HG03460 (cell line): ENCODE results near the gene FURIN.
"Not testable (repeated sequence)": the region's sequence is repeated elsewhere in the genome, so short reads cannot be mapped to it uniquely, and the experiment has no call there.

Source experiments
- ATAC-seq: cut with Tn5 transposase; IDR thresholded peaks from one replicate; pipeline ENCODE4 v1.9.1; 2021; ENCODE audit not compliant: unreplicated experiment

Gene FURIN

DNA sequence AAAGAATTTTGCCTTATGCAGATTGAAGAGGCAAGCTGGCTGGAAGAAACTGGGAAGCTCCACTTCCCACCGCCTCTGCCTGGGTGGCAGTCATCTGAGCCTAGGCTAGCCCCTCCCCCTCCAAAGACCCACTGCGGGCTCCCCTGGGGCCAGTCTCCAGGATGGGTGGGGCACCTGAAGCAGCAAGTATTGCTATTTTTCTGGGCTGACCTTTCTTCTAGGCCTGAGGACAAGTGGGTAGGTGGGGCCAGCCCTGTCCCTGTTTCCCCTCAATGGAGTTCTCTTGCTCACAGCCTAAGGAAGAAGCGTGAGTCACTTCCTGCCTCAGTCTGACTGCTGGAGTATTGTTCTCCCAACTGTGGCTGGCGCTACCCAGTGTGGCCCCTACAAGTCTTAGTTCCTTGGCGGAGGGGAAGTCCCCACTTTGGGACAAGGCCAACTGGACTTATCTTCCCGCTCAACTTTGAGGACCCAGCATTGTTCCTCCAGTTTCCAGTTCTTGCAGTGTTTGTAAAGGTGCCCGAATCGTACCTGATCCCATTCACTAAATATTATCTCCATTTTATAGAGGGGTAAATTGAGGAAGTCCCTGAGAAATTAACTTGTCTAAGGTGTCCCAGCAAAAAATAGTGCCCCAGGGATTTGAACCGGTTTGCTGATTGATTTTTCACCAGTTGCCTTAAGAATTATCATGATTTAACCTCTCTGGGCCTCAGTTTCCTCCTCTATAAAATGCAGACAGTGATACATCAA is 1.4 kb downstream of the FURIN start:
- no peak for ATAC-seq

- no peak for ATAC-seq
These were observed 2.2 kb downstream of the FURIN start for GRCh38 chr15:90870354-90871138.

GRCh38 chr15:90871139-90871715 is 2.8 kb downstream of the FURIN start:
- no peak for ATAC-seq

DNA sequence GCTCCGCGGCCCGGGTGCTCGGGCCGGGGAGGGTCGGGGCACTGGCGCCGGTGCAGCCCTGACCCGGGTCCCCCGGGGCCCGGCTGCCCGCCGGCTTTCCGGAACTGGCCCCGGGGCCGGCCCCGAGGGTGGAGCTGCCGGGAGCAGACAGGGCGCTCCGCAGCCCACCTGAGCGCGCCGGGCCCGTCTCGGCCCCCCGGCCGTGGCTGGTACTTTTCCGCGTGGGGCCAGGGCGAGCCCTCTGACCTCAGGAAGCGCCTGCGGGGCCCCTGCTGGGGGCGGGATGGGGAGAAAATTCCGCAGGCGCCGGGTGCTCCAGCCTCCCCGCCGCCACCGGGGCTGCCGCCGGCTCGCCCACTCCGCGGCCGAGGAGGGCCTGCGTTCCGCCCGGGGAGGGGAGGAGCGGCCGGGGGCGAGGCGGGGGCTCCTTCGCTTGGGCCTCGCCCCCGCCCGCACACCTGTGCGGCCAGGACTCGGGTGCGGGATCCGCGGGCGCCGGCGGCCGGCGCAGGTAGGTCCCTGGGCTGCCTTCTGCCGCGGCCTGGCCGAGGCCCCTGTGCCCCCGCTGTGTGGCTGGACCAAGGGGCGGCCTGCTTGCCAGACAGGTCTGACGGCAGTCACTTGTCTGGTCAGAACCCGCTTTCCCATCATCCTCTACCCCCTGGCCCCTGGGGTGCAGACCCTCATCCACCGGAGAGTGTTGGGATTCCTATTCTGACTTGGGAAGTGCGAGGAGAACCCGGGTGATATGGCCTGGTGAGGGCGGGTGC is 3.5 kb downstream of the FURIN start:
- no peak for ATAC-seq

DNA sequence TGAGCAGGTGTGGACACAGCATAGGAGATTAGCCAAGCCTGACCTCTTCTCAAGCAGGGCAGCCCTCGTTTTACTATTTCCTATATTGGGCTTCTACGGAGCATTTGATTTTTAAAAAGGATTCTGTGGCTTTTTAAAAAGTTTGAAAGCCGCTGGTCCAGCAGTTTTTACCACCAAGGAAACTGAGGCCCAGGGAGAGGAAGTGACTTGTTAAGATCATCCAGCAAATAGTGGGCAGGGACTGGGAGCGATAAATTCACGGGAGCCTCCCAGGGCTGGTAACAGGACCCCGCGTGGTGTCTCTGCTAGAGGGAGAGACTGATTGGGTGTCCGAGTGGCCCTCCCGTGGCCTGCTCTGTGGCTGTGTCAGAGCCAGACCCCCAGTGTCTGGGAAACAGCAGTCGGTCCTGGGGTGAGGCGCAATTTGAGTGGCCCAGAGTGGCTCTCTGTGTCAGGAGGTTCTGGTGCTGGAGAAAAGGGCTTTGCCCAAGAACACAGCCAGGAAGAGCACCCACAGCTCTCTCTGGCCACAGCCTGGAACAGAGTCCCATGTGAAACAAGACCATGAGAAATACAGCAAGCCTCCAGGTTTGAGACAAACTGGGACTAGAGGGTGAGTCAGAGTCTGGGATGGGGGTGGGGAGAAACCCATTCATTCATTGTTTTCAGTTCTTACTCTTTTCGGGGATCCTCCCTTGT is 4.2 kb downstream of the FURIN start:
- no peak for ATAC-seq

GRCh38 chr15:90873488-90873997 is 5.2 kb downstream of the FURIN start:
- ATAC-seq, result no peak

DNA sequence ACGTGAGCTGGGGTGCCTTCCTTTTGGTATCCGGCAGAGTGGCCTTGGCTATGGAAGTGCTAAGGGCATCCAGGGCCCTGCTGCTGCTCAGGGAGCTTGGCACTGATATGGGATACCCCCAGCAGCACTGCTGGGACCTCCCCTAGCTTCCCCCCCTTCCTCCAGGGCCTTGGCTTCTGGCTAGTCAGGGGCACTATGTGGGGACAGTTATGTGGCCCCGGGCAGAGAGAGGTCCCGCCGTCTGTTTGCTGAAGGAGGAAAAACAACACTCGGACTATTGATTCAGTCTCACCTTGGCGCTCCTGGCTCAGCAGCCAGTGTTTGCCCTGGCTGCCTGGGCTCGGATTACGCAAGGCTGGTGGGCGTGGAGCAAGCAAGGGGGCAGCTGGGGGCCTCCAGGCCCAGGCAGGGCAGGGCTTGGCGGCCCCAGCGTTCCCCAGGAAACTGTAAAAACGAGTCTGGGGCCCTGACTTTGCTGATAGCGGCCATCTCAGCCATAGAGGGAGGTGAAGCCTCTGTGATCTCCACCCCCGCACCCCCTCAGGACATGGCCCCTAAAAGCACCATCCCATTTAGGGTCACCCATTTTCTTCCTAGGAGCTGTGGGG is 5.7 kb downstream of the FURIN start:
- no peak for ATAC-seq

- not testable (repeated sequence) for ATAC-seq
These were observed 6.6 kb downstream of the FURIN start for GRCh38 chr15:90874986-90875385.

- no peak for ATAC-seq
These were observed 7.2 kb downstream of the FURIN start for GRCh38 chr15:90875549-90875981.

DNA sequence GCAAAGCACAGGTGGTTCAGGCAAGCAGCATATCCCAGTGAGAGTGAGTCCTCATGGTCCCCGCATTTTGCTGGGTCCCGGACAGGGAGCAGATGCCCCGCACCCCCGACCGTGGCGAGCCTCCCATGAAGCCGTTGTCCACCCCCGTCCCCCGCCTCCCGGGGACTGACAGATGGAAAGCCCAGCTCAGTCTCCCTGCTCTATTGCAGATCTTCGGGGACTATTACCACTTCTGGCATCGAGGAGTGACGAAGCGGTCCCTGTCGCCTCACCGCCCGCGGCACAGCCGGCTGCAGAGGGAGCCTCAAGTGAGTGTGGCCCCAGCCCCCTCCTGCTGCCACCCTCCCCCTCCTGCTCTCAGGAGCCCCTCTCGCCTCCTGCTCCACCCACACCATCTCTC is 7.7 kb downstream of the FURIN start:
- no peak for ATAC-seq

- no peak for ATAC-seq
These were observed 8.3 kb downstream of the FURIN start for GRCh38 chr15:90876512-90877170.

DNA sequence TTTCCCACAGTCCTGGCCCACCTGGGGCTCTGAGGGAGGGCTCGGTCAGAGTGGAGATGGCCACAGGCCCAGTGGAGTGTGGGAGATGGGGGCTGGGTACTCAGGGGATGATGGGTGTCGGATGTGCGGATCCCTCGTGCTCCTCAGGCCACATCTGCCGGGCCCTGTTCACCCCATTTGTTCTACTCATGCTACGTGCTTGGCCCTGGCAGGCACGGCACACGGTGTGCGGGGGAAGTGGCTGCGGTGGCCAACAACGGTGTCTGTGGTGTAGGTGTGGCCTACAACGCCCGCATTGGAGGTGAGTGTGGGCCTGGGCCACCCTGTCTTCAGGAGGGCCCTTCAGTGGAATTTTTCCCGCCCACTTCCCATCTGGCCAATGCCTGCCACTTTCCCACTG is 8.9 kb downstream of the FURIN start:
- no peak for ATAC-seq

DNA sequence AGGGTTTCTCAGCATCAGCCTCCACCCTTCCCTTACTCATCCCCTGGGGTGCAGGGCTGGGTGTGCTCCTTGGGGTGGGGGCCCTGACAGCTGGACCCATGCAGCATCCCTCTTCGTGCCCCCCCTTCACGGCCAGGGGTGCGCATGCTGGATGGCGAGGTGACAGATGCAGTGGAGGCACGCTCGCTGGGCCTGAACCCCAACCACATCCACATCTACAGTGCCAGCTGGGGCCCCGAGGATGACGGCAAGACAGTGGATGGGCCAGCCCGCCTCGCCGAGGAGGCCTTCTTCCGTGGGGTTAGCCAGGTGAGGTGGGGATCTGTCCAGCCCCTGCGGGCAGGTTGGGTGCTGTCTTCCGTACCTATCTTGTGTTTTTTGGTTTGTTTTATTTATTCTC is 9.6 kb downstream of the FURIN start:
- ATAC-seq, result no peak

DNA sequence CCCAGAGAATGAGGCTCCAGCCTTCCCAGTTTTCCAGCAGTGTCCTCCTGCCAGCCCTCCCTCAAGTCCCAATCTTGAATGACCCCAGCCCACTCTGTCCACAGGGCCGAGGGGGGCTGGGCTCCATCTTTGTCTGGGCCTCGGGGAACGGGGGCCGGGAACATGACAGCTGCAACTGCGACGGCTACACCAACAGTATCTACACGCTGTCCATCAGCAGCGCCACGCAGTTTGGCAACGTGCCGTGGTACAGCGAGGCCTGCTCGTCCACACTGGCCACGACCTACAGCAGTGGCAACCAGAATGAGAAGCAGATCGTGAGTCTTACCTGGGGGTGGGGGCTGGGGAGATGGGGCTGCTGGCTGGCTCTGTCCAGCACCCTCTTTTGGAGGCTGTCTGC is 10.3 kb downstream of the FURIN start:
- ATAC-seq, result no peak

GRCh38 chr15:90879730-90880366 is 11.5 kb downstream of the FURIN start:
- no peak for ATAC-seq

GRCh38 chr15:90880381-90881145 is 12.2 kb downstream of the FURIN start:
- no peak for ATAC-seq

DNA sequence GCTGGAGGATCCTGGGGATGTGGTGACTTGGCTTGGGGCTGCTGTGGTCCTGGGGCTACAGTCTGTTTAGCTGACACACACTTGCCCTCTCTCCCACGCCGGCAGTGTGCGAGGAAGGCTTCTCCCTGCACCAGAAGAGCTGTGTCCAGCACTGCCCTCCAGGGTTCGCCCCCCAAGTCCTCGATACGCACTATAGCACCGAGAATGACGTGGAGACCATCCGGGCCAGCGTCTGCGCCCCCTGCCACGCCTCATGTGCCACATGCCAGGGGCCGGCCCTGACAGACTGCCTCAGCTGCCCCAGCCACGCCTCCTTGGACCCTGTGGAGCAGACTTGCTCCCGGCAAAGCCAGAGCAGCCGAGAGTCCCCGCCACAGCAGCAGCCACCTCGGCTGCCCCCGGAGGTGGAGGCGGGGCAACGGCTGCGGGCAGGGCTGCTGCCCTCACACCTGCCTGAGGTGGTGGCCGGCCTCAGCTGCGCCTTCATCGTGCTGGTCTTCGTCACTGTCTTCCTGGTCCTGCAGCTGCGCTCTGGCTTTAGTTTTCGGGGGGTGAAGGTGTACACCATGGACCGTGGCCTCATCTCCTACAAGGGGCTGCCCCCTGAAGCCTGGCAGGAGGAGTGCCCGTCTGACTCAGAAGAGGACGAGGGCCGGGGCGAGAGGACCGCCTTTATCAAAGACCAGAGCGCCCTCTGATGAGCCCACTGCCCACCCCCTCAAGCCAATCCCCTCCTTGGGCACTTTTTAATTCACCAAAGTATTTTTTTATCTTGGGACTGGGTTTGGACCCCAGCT is 13.0 kb downstream of the FURIN start:
- ATAC-seq, result no peak
